ENCODE data around the gene PRPSAP2.
"Not testable (repeated sequence)": the region's sequence is repeated elsewhere in the genome, so short reads cannot be mapped to it uniquely, and the experiment has no call there.

PRPSAP2 gene, protein sequence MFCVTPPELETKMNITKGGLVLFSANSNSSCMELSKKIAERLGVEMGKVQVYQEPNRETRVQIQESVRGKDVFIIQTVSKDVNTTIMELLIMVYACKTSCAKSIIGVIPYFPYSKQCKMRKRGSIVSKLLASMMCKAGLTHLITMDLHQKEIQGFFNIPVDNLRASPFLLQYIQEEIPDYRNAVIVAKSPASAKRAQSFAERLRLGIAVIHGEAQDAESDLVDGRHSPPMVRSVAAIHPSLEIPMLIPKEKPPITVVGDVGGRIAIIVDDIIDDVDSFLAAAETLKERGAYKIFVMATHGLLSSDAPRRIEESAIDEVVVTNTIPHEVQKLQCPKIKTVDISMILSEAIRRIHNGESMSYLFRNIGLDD

GRCh38 chr17:18857864-18858566 lies at the start of gene PRPSAP2:
PRPSAP2 (plus strand) TSS chr17:18858131; CDS start chr17:18865834, 7,703 bp downstream.
- Histone ChIP-seq H3K4me1 (ENCODE audit: control insufficient read depth, insufficient read depth, low read length) (peaks cover 20% of the 10 kb centered on the region), H3K9me3 (ENCODE audit: control insufficient read depth, low read length) (no peaks in the 10 kb centered on the region), H3K4me3 (ENCODE audit: low read length) (peak within 1 kb of the TSS; percentile 91), H3K27me3 (replicated peaks; ENCODE audit: control insufficient read depth, insufficient read depth, low read length) (no peaks in the 10 kb centered on the region), H3K9ac (ENCODE audit: low read length) (peak within 1 kb of the TSS; percentile 82), H3K36me3 (ENCODE audit: control insufficient read depth, insufficient read depth, low read length, severe bottlenecking) (no peaks in the 10 kb centered on the region)
- DNase-seq (ENCODE audit: low read depth), result peak; percentile 98

DNA sequence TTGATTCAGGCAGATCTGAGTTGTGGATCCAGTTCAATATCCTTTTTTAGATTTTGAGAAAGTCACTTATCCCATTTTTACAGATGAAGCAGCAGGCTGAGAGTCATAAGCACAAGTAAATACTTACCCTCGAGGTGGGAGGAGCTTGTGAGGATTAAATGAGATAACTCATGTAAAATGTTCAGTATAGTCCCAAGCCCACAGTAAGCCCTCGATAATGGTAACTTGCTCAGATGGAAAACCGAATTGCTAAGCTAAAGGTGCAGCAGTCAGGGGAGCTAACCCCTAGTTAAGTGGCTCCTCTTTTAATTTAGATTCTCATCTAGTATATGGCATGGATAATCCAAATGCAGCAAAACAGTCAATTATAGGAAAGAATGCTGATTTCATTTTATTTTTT lies 42.0 kb upstream of the PRPSAP2 start:
- H3K4me1 ChIP-seq (ENCODE audit: control insufficient read depth, insufficient read depth, low read length); H3K4me3 ChIP-seq (ENCODE audit: low read length); H3K9me3 ChIP-seq (ENCODE audit: control insufficient read depth, low read length); H3K9ac ChIP-seq (ENCODE audit: low read length); H3K27me3 ChIP-seq (replicated peaks; ENCODE audit: control insufficient read depth, insufficient read depth, low read length); H3K36me3 ChIP-seq (ENCODE audit: control insufficient read depth, insufficient read depth, low read length, severe bottlenecking); DNase-seq (ENCODE audit: low read depth): not testable (repeated sequence)

DNA sequence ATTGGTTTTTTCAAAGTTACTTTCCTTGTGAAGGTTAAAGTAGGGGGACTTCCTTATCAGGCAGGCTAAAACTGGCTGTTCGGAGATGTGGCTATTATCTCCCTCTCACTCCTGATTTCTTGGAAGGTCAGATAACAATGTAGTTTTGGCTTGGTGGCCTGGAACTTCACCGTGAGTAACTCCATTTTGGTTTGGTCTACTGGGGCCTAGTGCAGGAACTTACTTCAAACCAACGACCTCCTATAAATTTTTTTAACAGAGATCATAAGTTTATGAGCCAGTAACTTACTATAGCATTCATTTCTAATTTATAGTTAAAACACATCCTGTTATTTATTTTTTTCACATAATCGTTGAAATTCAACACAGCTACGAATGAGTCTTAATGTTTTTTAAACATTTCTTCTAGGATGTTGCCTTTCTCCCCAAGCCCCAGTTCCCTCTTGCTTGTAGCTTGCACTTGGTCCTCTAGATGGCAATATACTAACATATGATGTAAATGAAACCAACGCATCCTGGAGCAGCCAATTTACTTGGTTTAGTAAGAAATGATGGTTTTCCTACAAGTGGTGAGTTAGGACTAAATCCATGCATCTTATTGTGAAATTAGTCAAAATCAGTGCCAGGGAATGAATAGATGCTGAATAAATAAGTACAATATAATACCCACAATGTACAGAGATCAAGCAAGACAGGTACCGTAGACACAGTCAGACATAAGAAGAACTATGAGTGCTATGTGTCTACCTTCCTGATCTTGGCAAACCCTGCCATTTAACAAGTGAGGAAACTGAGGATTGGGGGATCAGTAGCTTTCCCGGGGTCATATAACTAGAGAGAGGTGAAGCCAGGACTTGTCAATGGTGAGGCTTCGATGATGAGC lies 41.2 kb upstream of the PRPSAP2 start:
- not testable (repeated sequence) for H3K9ac ChIP-seq (ENCODE audit: low read length); H3K9me3 ChIP-seq (ENCODE audit: control insufficient read depth, low read length); H3K4me1 ChIP-seq (ENCODE audit: control insufficient read depth, insufficient read depth, low read length); H3K27me3 ChIP-seq (replicated peaks; ENCODE audit: control insufficient read depth, insufficient read depth, low read length); H3K36me3 ChIP-seq (ENCODE audit: control insufficient read depth, insufficient read depth, low read length, severe bottlenecking); H3K4me3 ChIP-seq (ENCODE audit: low read length)
- DNase-seq (ENCODE audit: low read depth), result peak; percentile 89

DNA sequence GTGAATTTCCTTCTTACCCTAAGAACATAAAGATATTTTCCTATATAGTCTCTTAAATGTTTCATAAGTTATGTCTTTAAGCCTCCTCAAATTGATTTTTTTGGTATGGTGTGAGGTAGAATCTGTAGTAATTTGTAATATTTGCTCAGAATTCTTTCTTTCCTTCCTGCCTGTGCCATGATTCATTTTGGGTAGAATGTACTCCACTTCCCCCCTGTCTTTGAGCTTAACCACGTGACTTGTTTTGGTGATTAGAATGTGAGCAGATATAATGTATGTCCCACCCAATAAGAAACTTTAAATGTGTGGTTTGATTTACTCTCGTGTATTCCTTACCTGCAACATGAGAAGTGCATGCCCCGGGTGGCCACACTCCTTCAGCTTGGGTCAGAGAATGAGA lies 36.5 kb upstream of the PRPSAP2 start:
- not testable (repeated sequence) for H3K9me3 ChIP-seq (ENCODE audit: control insufficient read depth, low read length); H3K4me1 ChIP-seq (ENCODE audit: control insufficient read depth, insufficient read depth, low read length); H3K36me3 ChIP-seq (ENCODE audit: control insufficient read depth, insufficient read depth, low read length, severe bottlenecking); DNase-seq (ENCODE audit: low read depth); H3K4me3 ChIP-seq (ENCODE audit: low read length); H3K9ac ChIP-seq (ENCODE audit: low read length); H3K27me3 ChIP-seq (replicated peaks; ENCODE audit: control insufficient read depth, insufficient read depth, low read length)

DNA sequence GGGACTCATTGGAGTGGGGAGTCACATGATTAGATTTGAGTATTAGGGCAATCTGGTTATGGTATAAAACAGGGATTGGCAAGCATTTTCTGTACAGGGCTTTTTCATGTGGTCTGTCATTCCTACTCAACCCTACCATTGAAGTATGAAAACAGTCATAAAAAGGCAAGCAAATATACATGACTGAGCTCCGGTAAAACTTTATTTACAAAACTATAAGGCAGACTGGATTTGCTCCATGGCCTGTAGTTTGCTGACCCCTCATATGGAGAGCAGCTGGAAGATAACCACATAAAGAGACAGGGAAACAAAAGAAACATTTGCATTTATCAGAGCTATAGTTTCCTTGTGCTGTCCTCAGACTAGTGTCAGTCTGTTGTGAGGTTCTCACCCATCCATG lies 30.3 kb upstream of the PRPSAP2 start:
- H3K4me3 ChIP-seq (ENCODE audit: low read length); H3K9ac ChIP-seq (ENCODE audit: low read length); H3K4me1 ChIP-seq (ENCODE audit: control insufficient read depth, insufficient read depth, low read length); DNase-seq (ENCODE audit: low read depth); H3K36me3 ChIP-seq (ENCODE audit: control insufficient read depth, insufficient read depth, low read length, severe bottlenecking); H3K27me3 ChIP-seq (replicated peaks; ENCODE audit: control insufficient read depth, insufficient read depth, low read length); H3K9me3 ChIP-seq (ENCODE audit: control insufficient read depth, low read length): not testable (repeated sequence)

DNA sequence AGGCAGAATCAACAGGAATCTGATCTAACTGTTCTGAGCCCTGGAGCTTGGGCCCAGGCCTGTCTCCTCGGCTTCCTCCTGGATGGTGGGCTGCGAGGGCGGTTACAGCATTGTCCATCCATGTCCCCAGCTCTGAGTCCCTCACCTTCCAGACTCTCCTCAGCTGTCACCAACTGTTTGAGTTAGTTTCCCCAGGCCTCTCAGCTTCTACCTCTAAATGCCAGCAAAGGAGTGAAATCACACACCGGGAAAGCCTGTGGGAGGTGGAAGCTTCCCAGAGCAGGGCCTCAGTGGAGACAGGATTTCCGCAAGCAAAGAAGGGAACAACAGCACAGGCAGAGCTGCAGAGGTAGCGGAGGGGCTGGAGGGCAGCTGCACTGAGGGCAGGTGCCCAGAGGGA lies 9.4 kb upstream of the PRPSAP2 start:
- no peak for DNase-seq (ENCODE audit: low read depth)
- Histone ChIP-seq H3K36me3 (ENCODE audit: control insufficient read depth, insufficient read depth, low read length, severe bottlenecking) (no peaks in the 10 kb centered on the region), H3K4me1 (ENCODE audit: control insufficient read depth, insufficient read depth, low read length) (no peaks in the 10 kb centered on the region), H3K4me3 (ENCODE audit: low read length) (no peak overlapping the region), H3K9me3 (ENCODE audit: control insufficient read depth, low read length) (no peaks in the 10 kb centered on the region), H3K27me3 (replicated peaks; ENCODE audit: control insufficient read depth, insufficient read depth, low read length) (no peaks in the 10 kb centered on the region), H3K9ac (ENCODE audit: low read length) (no peak overlapping the region)

DNA sequence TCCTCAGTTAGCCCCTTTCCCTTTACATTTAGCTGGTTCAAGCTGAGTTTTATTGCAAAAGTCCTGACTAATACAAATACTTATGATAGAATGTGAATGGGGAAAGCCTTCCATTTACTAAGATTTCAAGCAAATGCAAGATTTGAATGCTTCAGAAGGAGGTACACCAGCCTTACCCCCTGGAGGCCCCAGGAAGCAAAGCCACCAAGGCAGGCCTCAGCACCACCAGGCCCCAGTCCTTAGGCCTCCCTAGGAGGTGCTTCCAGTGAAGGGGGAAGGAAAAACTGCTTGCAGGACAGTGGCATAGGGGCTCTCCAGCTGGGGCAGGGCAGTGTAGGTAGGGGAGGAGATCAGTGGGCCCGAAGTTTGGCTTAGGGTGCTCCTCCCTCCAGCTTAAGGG lies 7.3 kb upstream of the PRPSAP2 start:
- Histone ChIP-seq H3K27me3 (replicated peaks; ENCODE audit: control insufficient read depth, insufficient read depth, low read length) (no peaks in the 10 kb centered on the region), H3K9ac (ENCODE audit: low read length) (no peak overlapping the region), H3K4me1 (ENCODE audit: control insufficient read depth, insufficient read depth, low read length) (peaks cover 7% of the 10 kb centered on the region), H3K9me3 (ENCODE audit: control insufficient read depth, low read length) (no peaks in the 10 kb centered on the region), H3K4me3 (ENCODE audit: low read length) (no peak overlapping the region), H3K36me3 (ENCODE audit: control insufficient read depth, insufficient read depth, low read length, severe bottlenecking) (no peaks in the 10 kb centered on the region)
- DNase-seq (ENCODE audit: low read depth), result no peak

- no peak overlapping the region for H3K4me3 ChIP-seq (ENCODE audit: low read length)
- DNase-seq (ENCODE audit: low read depth), result no peak
- H3K4me1 ChIP-seq (ENCODE audit: control insufficient read depth, insufficient read depth, low read length), result peaks cover 8% of the 10 kb centered on the region
- no peaks in the 10 kb centered on the region for H3K36me3 ChIP-seq (ENCODE audit: control insufficient read depth, insufficient read depth, low read length, severe bottlenecking)
- H3K27me3 ChIP-seq (replicated peaks; ENCODE audit: control insufficient read depth, insufficient read depth, low read length), result no peaks in the 10 kb centered on the region
- H3K9me3 ChIP-seq (ENCODE audit: control insufficient read depth, low read length), result no peaks in the 10 kb centered on the region
- no peak overlapping the region for H3K9ac ChIP-seq (ENCODE audit: low read length)
Observed at GRCh38 chr17:18851201-18851600, 6.7 kb upstream of the PRPSAP2 start.

GRCh38 chr17:18854956-18855355 lies 3.0 kb upstream of the PRPSAP2 start:
- Histone ChIP-seq H3K4me3 (ENCODE audit: low read length) (no peak overlapping the region), H3K4me1 (ENCODE audit: control insufficient read depth, insufficient read depth, low read length) (peaks cover 20% of the 10 kb centered on the region), H3K9ac (ENCODE audit: low read length) (no peak overlapping the region)

GRCh38 chr17:18855831-18856569 lies 1.9 kb upstream of the PRPSAP2 start:
- Histone ChIP-seq H3K27me3 (replicated peaks; ENCODE audit: control insufficient read depth, insufficient read depth, low read length) (no peaks in the 10 kb centered on the region), H3K4me1 (ENCODE audit: control insufficient read depth, insufficient read depth, low read length) (peaks cover 20% of the 10 kb centered on the region), H3K36me3 (ENCODE audit: control insufficient read depth, insufficient read depth, low read length, severe bottlenecking) (no peaks in the 10 kb centered on the region), H3K9me3 (ENCODE audit: control insufficient read depth, low read length) (no peaks in the 10 kb centered on the region), H3K9ac (ENCODE audit: low read length) (peak overlapping the region; percentile 87), H3K4me3 (ENCODE audit: low read length) (peak overlapping the region; percentile 90)
- DNase-seq (ENCODE audit: low read depth), result peak; percentile 98

More at GRCh38 chr17:18854956-18855355, 3.0 kb upstream of the PRPSAP2 start:
- DNase-seq (ENCODE audit: low read depth), result no peak
- Histone ChIP-seq H3K27me3 (replicated peaks; ENCODE audit: control insufficient read depth, insufficient read depth, low read length) (no peaks in the 10 kb centered on the region), H3K9me3 (ENCODE audit: control insufficient read depth, low read length) (no peaks in the 10 kb centered on the region), H3K36me3 (ENCODE audit: control insufficient read depth, insufficient read depth, low read length, severe bottlenecking) (no peaks in the 10 kb centered on the region)

Measured in adipocyte (in vitro differentiated cells).